ENCODE measurements around the gene OR2A5.
"Not testable (repeated sequence)": the region's sequence is repeated elsewhere in the genome, so short reads cannot be mapped to it uniquely, and the experiment has no call there.

OR2A5 gene, protein sequence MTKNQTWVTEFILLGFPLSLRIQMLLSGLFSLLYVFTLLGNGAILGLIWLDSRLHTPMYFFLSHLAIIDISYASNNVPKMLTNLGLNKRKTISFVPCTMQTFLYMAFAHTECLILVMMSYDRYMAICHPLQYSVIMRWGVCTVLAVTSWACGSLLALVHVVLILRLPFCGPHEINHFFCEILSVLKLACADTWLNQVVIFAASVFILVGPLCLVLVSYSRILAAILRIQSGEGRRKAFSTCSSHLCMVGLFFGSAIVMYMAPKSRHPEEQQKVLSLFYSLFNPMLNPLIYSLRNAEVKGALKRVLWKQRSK

DNA sequence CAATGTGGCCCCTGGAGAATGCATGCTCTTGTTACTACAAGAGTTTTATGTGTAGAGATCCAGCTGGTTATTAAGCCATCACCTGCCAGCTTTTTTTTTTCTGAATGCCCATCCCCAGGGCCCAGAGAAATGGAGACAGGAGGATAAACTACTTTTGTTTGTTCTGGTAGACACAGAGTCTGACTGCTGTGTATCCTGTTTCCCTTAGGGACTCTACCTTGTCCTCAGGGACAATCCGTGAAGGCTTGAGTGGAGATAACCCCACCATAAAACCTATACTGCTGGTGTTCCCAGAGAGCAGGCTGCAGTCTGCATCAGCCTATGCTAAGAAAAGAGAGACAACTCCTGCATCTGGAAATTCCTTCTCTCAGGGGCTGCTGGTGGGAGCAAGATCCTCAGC, at the start of gene OR2A5:
TSS of gene OR2A5 (plus strand) at position 301 of the 400 bp plus-strand sequence. CDS start 1,454 bp downstream, outside the sequence.
- no peak for DNase-seq

DNA sequence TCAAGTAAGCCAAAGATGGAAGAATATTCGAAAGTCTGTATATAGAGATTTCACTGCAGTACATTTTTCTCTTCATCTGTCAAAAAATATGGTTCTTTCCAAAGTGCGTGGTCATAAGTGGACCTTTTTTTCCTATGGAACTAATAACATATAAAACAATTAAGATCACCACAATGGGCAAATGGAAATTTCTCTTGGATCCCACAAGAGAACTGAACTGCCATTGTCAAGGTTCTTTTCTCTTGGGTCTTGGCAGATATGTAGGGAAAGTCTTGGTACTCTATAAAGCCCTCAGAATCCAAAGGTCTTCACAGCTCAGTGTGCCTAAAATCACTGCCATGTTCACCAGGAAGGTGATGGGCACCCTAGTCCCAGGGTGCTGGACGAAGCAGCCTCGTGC, 48.7 kb upstream of the OR2A5 start, which contains the start of gene OR6B1:
TSS of gene OR6B1 (plus strand) at position 301 of the 400 bp plus-strand sequence. CDS start 3,677 bp downstream, outside the sequence.
- DNase-seq = no peak

DNA sequence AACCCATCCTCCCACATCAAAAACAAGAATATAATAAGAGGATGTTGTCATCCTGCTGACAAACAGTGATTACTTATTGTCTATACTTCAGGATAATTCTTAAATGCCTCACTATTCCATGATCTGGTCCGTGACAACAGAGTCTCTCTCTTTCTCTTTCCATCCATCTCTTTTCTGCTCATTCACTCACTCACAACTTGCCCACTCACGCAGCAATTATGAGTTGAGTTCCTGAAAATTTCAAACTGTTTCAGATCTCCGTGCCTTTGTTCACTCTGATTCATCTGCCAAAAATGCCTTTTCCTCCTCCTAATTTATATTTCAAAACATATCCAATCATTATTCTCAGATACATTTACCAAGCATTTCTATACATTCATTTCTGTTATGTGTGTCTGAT, 47.2 kb upstream of the OR2A5 start:
- DNase-seq = no peak

DNA sequence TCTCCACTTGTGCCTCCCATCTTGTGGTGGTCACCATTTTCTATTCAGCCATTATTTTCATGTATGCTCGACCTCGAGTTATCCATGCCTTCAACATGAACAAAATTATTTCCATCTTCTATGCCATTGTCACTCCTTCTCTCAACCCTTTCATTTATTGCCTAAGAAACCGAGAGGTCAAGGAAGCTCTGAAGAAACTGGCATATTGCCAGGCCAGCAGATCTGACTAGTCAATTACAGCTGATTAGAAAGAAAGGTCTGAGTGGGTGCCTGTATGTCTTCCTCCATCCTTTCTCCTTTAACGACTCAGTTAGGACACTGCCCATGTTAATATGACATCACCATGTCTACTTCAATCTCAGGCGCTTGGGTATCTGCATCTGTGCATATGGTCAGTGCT, 44.0 kb upstream of the OR2A5 start:
- DNase-seq = no peak

DNA sequence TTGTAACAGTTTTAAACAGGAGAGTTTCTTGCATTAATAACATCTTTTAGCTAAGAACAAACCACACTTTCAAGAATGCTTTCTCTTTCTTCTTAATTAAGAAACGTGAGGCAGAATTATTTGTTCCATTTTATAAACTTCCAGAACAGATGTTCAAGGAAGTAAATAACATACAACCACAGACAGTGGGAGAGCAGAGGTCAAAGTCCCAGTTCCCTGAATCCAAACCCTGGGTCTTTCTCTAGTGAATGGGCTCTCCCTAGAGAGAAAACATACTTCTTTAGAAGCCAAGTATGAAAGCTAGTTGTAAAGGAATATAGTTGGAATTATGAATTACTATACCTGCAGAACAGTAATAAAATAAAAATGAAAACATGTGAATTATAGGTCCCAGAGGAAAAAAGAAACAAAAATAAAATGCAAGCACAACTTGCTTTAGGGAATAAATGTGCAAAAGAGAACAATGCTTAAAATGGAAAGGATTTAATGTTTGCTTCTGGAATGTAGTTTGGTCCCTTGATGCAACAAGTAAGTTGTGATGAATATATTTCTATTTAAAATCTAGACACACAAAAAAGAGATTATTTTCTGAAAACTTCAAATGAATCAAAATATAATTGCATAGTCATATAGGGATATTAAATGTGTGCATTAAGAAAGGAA, 42.6 kb upstream of the OR2A5 start:
- no peak for DNase-seq

DNA sequence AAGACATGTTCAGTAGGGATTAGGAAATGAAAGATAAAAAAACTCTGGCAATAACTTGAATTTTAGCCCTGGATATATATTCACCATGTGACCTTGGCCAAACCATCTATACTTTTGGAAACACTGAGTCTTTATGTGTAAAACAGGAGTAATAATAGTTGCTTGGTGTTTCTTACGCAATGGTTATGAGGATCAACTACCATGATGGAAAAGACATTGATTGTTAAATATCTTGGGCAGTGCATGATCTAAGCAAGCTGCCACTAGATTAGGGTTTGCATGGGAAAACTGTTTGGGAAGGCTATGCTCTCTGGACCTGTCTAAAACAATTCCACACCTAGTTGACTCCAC, 42.1 kb upstream of the OR2A5 start:
- no peak for DNase-seq

DNA sequence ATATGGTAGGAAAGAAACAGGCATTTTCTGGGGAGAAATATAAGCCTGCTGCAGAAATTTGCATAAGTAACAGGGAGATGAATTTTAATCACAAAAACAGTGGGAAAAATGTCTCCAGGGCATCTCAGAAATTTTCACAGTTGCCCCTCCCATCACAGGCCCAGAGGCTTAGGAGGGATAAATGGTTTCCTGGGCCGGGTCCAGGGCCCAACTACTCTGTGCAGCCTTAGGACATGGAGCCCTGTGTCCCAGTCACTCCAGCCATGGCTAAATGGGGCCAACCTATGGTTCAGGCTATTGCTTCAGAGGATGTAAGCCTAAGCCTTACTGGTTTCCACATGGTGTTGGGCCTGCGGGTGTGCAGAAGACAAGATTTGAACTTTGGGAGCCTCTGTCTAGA, 39.4 kb upstream of the OR2A5 start:
- no peak for DNase-seq

DNA sequence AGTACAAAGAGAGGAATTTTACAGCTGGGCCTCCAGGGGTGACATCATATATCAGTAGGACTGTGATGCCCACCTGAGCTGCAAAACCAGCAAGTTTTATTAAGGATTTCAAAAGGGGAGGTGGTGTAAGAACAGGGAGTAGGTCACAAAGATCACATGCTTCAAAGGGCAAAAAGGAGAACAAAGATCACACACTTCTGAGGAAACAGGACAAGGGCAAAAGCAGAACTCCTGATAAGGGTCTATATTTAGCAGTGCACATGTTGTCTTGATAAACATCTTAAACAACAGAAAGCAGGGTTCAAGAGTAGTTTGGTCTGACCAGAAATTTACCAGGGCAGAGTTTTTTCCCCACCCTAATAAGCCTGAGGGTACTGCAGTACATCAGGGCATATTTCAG, 38.7 kb upstream of the OR2A5 start:
- not testable (repeated sequence) for DNase-seq

DNA sequence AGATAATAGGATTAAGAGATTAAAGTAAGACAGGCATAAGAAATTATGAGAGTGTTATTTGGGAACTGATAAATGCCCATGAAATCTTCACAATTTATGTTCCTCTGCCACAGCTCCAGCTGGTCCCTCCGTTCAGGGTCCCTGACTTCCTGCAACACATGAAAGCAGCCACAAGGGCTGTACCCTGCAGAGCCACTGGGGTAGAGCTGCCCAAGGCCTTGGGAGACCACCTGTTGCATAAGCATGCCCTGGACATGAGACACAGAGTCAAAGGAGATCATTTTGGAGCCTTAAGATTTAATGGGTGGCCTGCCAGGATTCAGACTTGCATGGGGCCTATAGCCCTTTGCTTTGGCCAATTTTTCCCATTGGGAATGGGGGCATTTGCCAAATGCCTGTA, 37.9 kb upstream of the OR2A5 start:
- not testable (repeated sequence) for DNase-seq

DNA sequence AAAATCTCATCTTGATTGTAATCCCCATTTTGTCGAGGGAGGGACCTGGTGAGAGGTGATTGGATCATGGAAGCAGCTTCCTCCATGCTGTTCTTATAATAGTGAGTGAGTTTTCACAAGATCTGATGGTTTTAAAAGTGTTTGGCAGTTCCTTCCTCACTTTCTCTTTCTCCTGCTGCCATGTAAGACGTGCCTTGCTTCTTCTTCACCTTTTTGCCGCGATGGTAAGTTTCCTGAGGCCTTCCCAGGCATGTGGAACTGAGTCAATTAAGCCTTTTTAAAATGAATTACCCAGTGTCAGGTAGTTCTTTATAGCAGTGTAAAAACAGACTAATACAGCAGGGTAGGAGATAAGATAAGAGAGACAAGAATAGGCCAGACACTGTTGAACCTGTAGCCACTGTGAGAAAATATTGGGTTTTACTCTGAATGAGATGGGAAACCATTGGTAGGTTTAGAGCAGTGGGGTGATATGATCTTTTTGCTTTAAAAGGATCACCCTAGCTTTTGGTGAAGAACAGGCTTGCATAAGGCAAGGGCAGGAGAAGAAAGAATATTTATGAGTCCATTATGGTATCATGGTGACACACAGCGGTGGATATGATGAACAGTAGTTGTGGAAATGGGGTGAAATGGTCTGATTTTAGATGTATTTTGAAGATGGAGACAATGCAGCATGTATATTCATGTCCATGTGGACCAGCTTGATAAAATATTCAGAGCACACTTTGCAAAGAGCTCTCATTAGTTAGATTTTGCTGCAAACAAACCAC, 37.1 kb upstream of the OR2A5 start:
- no peak for DNase-seq

DNA sequence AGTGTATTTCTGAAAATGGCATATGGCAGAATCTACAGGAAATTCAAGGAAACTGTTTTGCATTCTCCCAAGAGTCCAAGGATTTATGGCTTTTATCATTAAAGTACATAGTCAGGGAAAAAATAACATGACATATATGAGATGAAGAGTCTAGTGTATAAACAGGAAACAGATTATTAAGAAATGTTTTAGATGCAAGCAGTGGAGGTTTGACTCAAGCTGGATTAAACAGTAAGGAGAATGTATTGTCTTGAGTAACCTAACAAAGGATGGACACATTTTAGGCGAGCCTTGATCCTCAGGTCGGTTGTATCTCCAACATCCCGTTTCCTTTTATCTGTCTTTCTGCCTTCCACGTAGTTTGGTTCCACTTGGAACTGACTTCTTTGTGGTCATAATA, 30.7 kb upstream of the OR2A5 start:
- no peak for DNase-seq

DNA sequence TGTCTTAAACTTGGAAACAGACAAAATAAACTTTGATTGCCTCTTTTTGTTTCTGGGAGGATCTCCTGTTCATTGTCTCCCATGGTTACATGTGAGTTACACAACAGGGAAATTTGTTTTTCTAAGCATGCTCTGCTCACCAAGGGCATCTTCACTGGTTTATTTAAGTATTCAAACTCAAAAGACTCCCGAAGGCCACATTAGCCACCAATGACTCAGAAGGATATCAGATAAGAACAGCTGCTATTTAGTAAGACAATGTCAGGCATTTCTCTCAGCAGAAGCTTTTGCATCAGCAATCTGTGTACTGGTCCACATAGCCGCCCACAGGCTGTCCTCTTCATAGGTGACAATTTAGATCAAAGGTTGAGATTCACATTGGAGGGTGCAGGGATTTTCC, 29.3 kb upstream of the OR2A5 start:
- DNase-seq = no peak

DNA sequence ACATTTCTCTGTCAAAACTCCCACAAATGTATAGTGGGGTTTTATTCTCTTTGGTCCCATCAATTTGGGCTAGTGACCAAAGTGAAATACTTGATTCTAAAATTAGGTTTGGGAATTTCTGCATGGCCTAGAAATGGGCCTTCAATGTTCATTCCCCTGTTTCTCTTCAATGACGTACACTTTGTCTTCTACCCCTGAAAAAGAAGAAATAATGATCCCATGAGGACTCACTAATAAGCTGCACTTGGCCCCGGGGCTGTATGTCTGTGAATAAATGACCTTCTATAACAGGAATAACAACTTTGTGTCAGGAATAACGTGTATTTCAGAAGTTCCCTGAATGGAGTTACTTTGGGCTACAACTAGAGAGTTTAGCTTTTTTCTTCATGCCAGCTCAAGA, 28.4 kb upstream of the OR2A5 start:
- no peak for DNase-seq

DNA sequence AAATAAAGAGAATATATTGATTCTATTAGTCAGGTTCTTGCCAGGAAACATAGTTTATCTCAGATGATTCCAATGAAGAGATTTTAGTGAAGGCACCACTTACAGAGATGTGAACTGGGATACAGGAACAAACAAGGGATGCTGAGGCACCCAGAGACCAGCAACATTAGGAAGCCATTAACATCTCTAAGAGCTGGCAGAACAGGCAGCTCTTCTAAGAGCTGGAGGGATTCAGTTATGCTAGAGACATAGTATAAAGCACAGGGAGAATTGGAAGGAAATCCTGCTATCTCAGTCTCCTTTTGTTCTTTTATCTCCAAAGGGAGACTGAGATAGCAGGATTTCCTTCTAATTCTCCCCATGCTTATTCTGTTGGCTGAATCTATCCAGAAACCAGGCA, 26.6 kb upstream of the OR2A5 start:
- no peak for DNase-seq

DNA sequence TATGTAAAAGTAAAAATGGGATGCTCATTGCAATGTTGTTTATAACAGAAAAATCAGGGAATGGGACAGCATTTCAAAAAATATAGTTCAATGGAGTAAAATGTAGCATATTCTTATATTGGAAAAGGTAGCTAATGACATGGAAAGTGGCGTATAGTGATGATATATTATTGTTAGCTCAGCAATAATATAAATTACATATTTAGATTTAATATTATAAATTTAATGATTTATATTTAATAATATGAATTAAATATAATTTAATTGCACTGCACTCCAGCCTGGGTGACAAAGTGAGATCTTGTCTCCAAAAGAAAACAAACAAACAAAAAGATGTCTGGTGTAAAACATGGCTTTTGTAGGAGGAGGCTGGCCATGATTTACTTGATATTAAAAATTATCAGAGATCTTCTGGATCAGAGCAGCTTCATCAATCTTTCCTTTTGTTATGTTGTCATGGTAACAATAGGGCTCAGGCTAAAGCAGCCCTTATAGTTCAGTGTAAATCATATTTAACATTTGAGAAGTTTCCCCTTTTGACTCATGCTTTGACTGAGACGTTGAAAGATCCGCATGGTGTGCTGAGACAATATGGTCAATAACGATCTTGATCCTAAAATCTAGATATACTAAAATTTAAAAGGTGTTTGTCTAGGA, 25.4 kb upstream of the OR2A5 start:
- DNase-seq = no peak

DNA sequence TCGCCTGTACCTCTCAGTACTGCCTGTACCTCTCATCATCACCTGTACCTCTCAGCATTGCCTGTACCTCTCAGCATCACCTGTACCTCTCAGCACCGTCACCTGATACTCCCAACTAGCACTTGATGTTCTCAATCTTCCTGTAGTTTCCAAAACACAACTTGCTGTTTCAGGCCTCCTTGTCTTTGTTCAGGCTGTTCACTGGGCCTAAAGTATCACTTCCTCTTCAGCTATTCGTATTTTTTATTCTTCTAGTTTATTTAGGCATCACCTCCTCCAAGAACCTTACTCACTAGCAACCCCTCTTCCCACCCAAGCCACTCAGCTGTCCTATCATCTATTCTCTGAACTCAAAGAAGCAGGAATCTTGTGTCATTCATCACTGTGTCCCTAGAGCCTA, 24.5 kb upstream of the OR2A5 start:
- no peak for DNase-seq

DNA sequence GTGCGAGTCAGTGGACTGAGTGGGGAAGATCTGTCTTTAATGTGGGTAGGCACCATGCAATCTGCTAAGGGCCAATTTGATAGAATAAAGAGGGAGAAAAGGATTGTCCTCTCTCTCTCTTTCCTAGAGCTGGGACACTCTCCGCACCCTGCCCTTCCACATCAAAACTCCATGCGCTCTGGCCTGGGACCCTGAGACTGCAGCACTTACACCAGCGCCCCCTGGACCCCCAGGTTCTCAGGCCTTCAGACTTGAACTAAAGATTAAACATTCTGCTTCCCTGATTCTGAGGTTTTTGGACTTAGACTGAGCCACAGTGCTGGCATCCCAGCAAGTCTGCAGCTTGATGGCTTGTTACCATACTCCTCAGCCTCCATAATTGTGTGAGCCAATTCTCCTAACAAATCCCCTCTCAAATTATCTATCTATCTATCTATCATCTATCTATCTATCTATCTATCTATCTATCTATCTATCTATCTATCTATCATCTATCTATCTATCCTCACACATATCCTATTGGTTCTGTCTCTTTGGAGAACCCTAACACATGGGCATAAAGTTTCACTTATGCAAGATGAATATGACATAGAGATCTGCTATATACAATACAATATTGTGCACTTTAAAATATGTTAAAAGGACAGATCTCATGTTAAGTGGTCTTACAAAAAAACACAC, 22.4 kb upstream of the OR2A5 start:
- no peak for DNase-seq

DNA sequence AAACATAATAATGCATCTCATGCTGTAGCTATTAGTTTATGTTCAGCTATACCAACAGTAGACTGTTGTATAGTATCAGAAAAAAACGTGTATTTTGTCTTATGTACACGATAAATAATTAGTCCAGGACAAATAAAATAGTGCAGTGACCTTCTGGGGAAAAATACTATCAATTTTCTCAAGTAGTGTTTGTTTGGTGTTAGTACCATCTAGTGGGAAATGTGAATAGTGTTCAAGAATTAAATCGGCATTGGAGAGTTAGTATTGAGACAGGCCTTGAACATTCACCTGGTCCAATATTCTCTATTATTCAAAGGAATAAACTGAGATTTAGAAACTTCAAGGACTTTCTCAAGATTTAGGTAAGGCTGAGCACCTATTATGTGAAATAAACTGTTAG, 21.7 kb upstream of the OR2A5 start:
- peak in 1 of 2 experiments; percentile 13 for DNase-seq

DNA sequence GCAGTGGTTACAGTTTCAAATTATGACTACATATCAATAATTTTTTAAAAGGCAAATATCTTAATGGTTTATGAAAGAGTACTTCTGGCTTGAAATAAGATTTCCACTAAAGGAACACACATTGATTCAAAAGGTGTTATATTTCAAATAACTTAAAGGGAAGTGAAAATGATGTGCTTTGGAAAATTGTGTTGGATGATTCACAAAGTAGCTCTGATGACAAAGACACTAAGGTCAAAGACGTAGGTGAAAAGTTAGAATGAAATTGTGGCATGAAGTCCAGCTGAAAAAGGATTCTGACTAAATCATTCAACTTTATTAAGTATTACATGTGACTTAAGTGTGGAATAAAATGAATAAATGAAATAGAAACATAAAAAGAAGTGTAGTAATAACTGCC, 20.8 kb upstream of the OR2A5 start:
- no peak for DNase-seq

DNA sequence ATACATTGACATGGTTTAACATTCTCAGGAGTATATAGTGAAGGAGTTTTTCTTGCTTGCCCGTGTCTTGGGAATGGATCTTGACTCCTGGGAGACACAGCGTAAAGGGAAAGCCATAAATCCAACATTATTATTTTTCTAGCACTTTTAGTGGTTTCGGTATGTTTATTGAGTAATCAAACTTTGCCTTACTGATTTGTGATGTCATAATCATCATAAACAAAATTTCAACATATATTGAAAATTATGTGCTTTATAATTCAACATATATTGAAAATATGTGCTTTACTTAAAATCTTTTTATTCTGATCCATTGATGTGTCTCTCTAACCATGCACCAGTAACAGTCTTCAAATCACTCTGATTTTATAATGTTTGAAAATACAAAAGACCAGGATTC, 20.2 kb upstream of the OR2A5 start:
- no peak for DNase-seq

DNA sequence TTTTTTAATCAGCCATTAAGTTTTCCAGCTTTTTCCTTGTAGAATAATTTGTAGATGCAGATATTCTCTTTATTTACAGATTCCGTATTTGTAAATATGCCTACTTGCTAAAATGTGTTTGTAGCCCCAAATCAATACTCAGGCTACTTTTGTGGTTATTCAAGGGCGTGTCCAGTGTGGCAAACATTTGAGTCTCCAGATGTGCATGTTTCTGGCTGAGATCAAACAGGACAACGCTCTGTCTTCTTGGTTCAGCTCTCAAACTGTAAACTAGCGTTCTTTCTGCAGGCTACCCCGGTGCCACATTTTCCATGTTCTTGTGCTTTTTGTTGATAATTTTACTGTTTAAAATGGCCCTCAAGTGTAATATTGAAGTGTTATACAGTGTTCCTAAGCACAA, 16.2 kb upstream of the OR2A5 start:
- DNase-seq = no peak

DNA sequence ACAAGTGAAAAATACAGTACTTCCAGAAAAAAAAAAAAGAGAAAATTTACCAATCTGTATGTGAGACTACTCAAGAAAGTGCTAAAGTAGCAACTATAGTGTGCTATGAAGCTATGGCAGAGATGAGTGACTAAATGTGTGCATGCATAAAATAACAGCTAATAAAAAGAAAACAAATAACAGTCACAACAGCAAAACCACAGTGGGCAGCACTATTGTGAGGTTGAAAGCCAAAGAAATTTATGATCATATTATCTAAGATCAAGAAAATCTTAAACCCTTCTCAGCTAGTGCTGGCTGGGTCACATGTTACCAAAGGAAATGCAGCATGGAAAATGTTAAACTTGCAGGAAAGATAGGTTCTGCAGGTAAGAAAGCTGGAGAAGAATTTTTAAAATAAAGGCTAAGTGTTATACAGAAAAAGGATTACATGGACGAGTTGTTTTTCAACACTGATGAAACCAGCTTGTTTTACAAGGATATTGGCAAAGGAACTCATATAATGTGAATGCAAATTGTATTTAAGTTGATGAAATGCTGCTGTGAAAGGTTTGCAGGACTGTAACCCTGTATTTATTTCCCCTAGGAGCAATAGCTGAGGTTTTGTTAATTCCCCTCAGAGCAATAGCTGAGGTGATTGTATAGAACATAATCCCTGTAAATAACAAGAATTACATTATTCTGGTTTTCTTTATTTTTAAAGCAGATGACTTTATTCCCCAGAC, 15.6 kb upstream of the OR2A5 start:
- no peak for DNase-seq

Data from NCI-H524 (cell line).